ENCODE data around the gene TBL1Y.
"Not testable (repeated sequence)": the region's sequence is repeated elsewhere in the genome, so short reads cannot be mapped to it uniquely, and the experiment has no call there.

- TF ChIP-seq CTCF (IDR thresholded peaks at IDR 0.05; ENCODE audit: insufficient read depth, low read depth, low read length); EZH2 (IDR thresholded peaks at IDR 0.05; ENCODE audit: insufficient read depth, low read length): not testable (repeated sequence)
Measured at GRCh38 chrY:7080548-7080947, 170.1 kb downstream of the TBL1Y start.

All from astrocyte (in vitro differentiated cells and primary cell).